Measurements from ENCODE around the gene OAS2.
"Not testable (repeated sequence)": the region's sequence is repeated elsewhere in the genome, so short reads cannot be mapped to it uniquely, and the experiment has no call there.

Gene OAS2

DNA sequence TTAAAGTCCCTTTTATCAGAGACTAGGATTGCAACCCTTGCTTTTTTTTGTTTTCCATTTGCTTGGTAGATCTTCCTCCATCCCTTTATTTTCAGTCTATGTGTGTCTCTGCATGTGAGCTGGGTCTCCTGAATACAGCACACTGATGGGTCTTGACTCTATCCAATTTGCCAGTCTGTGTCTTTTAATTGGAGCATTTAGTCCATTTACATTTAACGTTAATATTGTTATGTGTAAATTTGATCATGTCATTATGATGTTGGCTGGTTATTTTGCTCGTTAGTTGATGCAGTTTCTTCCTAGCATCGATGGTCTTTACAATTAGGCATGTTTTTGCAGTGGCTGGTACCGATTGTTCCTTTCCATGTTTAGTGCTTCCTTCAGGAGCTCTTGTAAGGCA lies 21.2 kb upstream of the OAS2 start:
- not testable (repeated sequence) for DNase-seq

DNA sequence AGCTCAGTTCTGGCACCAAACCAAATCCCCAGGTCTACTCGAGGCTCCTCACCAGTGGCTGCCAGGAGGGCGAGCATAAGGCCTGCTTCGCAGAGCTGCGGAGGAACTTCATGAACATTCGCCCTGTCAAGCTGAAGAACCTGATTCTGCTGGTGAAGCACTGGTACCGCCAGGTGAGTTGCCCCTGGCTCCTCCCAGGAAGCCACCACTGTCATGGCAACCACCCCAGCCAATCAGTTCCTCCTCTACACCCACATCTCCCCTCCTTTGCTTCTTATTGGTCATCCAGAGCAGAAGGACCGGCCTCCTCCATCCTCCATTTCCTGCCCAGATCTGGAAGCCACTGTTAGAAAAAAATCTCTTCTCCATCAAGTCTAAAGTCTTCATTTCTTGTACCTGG lies 17.2 kb upstream of the OAS2 start:
- DNase-seq: no peak

GRCh38 chr12:112961536-112961935 lies 16.8 kb upstream of the OAS2 start:
- DNase-seq: no peak

GRCh38 chr12:112962561-112962960 lies 15.8 kb upstream of the OAS2 start:
- no peak for DNase-seq

- no peak for DNase-seq
Observed at GRCh38 chr12:112963227-112963861, 15.0 kb upstream of the OAS2 start.

GRCh38 chr12:112964067-112964670 lies 14.2 kb upstream of the OAS2 start:
- DNase-seq: no peak

GRCh38 chr12:112964915-112965314 lies 13.4 kb upstream of the OAS2 start:
- no peak for DNase-seq

GRCh38 chr12:112965643-112966042 lies 12.7 kb upstream of the OAS2 start:
- DNase-seq: no peak

GRCh38 chr12:112967306-112967705 lies 11.0 kb upstream of the OAS2 start:
- no peak for DNase-seq

DNA sequence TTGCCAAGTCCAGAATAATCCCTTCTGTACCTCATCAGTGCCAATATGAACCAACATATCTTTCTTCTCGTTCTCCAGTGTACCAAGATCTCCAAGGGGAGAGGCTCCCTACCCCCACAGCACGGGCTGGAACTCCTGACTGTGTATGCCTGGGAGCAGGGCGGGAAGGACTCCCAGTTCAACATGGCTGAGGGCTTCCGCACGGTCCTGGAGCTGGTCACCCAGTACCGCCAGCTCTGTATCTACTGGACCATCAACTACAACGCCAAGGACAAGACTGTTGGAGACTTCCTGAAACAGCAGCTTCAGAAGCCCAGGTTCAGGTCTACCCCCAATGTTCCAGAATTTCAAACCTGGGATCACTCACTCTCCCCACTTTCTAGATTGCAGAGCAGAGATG lies 10.5 kb upstream of the OAS2 start:
- DNase-seq: no peak

DNA sequence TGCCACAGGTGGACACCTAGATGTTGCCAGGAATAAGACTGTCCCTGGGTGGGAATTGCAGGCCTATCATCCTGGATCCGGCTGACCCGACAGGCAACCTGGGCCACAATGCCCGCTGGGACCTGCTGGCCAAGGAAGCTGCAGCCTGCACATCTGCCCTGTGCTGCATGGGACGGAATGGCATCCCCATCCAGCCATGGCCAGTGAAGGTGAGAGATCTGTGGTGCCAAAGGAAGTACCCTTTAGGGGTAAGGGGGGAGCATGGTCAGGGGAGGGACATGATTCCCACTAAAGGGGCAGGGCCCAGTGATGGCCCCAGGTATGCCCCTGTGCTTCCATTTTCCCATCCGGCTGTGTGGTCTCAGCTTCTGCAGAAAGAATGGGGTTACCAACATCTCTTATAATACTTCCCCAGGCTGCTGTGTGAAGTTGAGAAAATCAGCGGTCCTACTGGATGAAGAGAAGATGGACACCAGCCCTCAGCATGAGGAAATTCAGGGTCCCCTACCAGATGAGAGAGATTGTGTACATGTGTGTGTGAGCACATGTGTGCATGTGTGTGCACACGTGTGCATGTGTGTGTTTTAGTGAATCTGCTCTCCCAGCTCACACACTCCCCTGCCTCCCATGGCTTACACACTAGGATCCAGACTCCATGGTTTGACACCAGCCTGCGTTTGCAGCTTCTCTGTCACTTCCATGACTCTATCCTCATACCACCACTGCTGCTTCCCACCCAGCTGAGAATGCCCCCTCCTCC lies 8.6 kb upstream of the OAS2 start:
- no peak for DNase-seq

DNA sequence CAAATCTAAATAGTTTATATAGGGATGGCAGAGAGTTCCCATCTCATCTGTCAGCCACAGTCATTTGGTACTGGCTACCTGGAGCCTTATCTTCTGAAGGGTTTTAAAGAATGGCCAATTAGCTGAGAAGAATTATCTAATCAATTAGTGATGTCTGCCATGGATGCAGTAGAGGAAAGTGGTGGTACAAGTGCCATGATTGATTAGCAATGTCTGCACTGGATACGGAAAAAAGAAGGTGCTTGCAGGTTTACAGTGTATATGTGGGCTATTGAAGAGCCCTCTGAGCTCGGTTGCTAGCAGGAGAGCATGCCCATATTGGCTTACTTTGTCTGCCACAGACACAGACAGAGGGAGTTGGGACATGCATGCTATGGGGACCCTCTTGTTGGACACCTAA lies 7.9 kb upstream of the OAS2 start:
- no peak for DNase-seq

- no peak for DNase-seq
Observed at GRCh38 chr12:112971248-112971647, 7.1 kb upstream of the OAS2 start.

DNA sequence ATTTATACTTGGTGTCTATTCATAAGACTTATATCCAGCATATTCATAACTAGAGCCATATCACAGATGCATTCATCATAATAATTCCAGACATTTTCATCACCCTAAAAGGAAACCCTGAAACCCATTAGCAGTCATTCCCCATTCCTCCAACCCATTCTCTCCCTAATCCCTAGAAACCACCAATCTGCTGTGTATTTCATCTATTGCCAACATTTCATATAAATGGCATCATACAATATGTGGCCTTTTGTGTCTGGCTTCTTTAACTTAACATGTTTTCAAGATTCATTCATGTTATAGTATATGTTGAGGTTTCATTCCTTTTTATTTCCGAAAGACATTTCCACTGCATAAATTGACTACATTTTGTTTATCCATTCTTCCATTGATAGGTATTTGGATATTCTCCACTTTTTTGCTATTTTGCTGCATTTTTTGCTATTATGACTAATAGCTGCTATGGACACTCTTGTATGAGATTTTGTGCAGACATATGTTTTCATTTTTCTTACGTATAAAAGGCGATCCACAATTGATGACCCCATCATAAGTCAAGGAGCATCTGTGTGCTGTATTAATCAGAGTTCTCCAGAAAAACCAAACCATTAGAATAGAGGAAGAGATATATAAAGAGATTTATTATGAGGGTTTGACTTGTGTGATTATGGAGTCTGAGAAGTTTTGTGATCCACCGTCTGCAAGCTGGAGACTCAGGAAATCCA lies 5.1 kb upstream of the OAS2 start:
- no peak for DNase-seq

GRCh38 chr12:112973818-112974231 lies 4.5 kb upstream of the OAS2 start:
- no peak for DNase-seq

GRCh38 chr12:112974904-112975303 lies 3.4 kb upstream of the OAS2 start:
- no peak for DNase-seq

DNA sequence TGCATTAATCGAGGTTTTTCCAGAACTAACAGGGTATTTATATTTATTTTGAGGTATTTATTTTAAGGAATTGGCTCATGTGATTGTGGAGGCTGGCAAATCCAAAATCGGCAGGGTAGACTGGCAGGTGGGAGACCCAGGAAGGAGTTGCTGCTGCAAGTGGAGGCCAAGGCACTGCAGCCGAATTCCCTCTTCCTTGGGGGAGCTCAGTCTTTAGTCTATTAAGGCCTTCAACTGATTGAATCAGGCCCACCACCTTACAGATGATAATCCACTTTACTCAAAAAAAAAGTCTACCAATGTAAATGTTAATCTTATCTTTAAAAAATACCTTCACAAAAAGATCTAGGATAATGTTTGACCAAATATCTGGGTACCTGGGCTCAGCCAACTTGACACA lies 1.2 kb upstream of the OAS2 start:
- no peak for DNase-seq

DNA sequence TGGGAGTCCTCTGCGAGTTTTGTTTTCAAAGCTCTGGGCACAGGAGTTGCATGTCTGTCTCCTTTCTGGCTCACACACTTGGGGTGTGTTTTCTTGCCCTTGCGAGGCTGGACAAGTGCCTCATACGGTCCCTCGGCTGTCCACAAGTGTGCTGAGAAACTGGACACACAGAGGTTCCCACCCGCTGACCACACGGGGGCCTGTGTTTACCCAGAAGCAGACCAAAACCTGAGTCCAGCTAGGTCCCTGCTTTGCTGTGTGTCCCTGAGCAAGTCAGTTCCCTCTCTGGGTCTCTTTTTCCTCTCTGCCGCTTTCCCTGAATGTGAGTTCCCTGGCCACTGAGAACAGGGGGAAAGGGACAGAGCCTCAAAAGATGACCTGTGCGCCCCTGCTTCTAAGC lies 678 bp upstream of the OAS2 start:
- DNase-seq: no peak

DNA sequence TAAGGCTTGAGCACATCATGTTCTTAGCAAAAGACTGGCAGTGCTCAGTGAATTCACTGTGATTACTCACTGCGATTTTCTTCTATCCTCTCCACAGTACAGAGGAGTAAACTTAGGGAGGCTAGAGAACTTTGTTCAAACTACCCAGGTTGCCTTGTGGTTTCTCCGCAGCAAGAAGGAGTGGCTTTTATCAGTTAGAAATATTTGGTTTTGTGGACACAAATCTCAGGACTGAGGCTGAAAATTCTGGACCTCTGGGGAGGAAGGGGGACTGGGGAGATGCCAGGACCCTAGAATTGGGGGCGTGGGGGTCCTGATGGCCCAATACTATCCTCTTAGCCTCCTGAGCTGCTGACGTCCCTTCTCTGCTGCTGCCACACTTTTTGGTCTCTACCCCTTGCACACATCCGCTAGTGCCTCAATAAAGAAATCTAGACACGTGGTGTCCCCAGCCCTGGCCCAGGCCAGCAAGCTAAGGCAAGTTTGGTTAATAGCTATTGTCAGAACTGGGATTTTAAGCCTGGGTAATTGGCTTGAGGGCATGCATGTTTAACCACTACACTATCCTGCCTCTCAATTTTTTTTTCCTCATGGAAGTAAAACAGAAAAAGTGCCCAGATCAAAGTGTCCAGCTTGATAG lies 842 bp downstream of the OAS2 start:
- no peak for DNase-seq

DNA sequence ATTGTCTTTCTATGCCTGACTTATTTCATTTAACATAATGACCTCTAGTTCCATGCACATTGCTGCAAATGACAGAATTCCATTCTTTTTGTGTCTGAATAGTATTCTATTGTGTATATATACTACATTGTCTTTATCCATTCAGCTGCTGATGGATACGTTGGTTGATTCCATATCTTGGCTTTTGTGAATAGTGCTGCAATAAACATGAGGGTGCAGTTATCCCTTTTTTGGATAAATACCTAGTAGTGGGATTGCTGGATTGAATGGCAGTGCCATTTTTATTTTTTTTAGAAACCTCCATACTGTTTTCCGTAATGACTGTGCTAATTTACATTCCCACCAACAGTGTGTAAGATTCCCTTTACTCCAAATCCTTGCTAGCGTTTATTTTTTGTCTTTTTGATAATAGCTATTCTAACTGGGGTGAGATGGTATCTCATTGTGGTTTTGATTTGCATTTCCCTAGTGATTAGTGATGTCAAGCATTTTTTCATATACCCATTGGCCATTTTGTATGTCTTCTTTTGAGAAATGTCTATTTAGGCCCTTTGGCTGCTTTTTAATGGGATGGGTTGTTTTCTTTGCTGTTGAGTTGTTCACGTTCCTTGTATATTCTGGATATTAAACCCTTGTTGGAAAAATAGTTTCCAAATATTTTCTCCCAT lies 2.3 kb downstream of the OAS2 start:
- no peak for DNase-seq

DNA sequence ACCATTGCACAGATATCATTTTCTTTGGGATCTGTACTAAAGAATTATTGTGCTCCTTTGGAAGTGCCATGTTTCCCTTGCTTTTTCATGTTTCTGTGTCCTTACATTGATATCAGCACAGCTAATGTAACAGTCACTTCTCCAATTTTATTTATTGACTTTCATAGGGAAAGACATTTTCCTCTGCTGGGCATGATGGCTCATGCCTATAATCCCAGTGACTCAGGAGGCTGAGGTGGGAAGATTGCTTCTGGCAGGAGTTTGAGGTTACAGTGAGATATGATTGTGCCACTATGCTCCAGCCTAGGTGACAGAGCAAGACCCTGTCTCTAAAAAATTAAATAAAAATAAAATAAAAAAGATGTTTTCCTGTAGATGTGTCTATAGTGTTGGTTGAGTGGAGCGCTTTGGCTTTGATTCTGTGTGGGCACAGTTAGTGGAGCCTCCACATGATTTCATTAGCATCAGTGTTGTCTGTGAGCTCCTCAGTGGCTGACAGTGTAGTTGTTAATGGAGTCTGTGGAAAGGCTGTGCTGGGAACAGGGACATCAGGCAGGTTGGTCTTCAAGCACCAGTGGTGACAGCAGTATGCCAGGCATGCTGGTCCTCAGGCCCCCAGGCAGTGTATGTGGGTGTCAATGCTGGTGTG lies 7.4 kb downstream of the OAS2 start:
- no peak for DNase-seq

DNA sequence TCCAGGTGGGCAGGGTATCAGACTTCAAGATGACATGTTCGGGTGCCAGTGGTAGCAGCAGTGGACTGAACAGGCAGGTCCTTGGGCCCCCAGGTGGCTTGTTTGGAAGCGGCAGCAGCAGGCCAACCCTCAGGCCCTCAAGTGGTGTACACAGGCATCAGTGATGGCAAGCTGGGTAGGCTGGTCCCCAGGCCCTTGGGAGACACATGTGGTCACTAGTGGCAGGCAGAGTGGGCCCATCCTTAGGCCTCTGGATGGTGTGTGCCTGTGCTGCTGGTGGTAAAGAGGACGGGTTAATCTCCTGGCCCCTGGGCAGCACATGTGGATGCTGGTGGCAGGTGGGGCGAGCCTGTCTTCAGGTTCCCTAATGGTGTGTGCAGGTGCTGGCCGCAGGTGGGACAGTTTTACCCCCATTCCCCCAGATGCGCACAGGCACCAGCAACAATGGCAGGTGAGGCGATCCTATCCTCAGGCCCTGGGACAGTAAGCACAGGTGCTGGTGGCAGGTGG lies 8.0 kb downstream of the OAS2 start:
- DNase-seq: no peak
